ENCODE measurements around the gene BCL3. TPM values are rescaled to one million over a fixed set of nuclear protein-coding genes. Genes with fewer than 3 reads are reported as not detected.

BCL3 gene
- total RNA-seq, 6 experiments from 2014 or later, result 12.9 to 20.1 (median 16.7) TPM

- no peak for TF ChIP-seq CTCF (IDR thresholded peaks at IDR 0.05)
- Mint-ChIP-seq H3K9me3 (no peaks in the 10 kb centered on the region), H3K27me3 (ENCODE audit: insufficient read depth) (peaks cover 5% of the 10 kb centered on the region), H3K4me3 (no peak overlapping the region), H3K27ac (no peak overlapping the region), H3K36me3 (ENCODE audit: low read depth) (no peaks in the 10 kb centered on the region), H3K4me1 (ENCODE audit: low read depth) (peaks cover 40% of the 10 kb centered on the region)
- no peak for DNase-seq
Measured at GRCh38 chr19:44737238-44738071, 11.1 kb upstream of the BCL3 start.

GRCh38 chr19:44738136-44738535 lies 10.4 kb upstream of the BCL3 start:
- Mint-ChIP-seq H3K4me1 (ENCODE audit: low read depth) (peaks cover 47% of the 10 kb centered on the region), H3K9me3 (no peaks in the 10 kb centered on the region)

GRCh38 chr19:44738603-44739558 lies 9.6 kb upstream of the BCL3 start:
- peaks cover 5% of the 10 kb centered on the region for H3K27me3 Mint-ChIP-seq (ENCODE audit: insufficient read depth)
- no peak for TF ChIP-seq CTCF (IDR thresholded peaks at IDR 0.05)
- H3K36me3 Mint-ChIP-seq (ENCODE audit: low read depth), result no peaks in the 10 kb centered on the region
- H3K4me1 Mint-ChIP-seq (ENCODE audit: low read depth), result peaks cover 49% of the 10 kb centered on the region
- DNase-seq, result no peak
- H3K27ac Mint-ChIP-seq, result no peak overlapping the region
- H3K9me3 Mint-ChIP-seq, result no peaks in the 10 kb centered on the region
- H3K4me3 Mint-ChIP-seq, result no peak overlapping the region

More at GRCh38 chr19:44738136-44738535, 10.4 kb upstream of the BCL3 start:
- TF ChIP-seq CTCF (IDR thresholded peaks at IDR 0.05), result no peak
- DNase-seq, result no peak
- Mint-ChIP-seq H3K27me3 (ENCODE audit: insufficient read depth) (peaks cover 5% of the 10 kb centered on the region), H3K4me3 (no peak overlapping the region), H3K27ac (no peak overlapping the region), H3K36me3 (ENCODE audit: low read depth) (no peaks in the 10 kb centered on the region)

- Mint-ChIP-seq H3K9me3 (no peaks in the 10 kb centered on the region), H3K27me3 (ENCODE audit: insufficient read depth) (no peaks in the 10 kb centered on the region; the same call in 1 of the 2 replicates), H3K4me3 (no peak overlapping the region), H3K36me3 (ENCODE audit: low read depth) (no peaks in the 10 kb centered on the region), H3K27ac (peak overlapping the region; percentile 41; the same call in 1 of the 2 replicates), H3K4me1 (ENCODE audit: low read depth) (peaks cover 51% of the 10 kb centered on the region)
- TF ChIP-seq CTCF (IDR thresholded peaks at IDR 0.05), result peak; percentile 34; the same call in 1 of the 2 replicates
- DNase-seq, result no peak
Measured at GRCh38 chr19:44740351-44740824, 8.1 kb upstream of the BCL3 start.

- peaks cover 60% of the 10 kb centered on the region for H3K4me1 Mint-ChIP-seq (ENCODE audit: low read depth)
- TF ChIP-seq CTCF (IDR thresholded peaks at IDR 0.05), result no peak
- H3K27me3 Mint-ChIP-seq (ENCODE audit: insufficient read depth), result no peaks in the 10 kb centered on the region; the same call in 1 of the 2 replicates
- no peaks in the 10 kb centered on the region for H3K36me3 Mint-ChIP-seq (ENCODE audit: low read depth)
- peak overlapping the region; percentile 95 for H3K27ac Mint-ChIP-seq
- no peak overlapping the region for H3K4me3 Mint-ChIP-seq
- H3K9me3 Mint-ChIP-seq, result no peaks in the 10 kb centered on the region
- DNase-seq, result no peak
Measured at GRCh38 chr19:44741258-44741731, 7.2 kb upstream of the BCL3 start.
